Small intestine (tissue), 7 donors: Measurements from ENCODE around the gene GPC3. TPM values are rescaled to one million over a fixed set of nuclear protein-coding genes. Genes with fewer than 3 reads are reported as not detected.

Experiments
- DNase-seq, 2 donors: peaks; one replicate each; pipeline versions ENCODE4 v3.0.0 to v3.0.0-alpha.2; 2013
- FAIRE-seq: peaks from 2 replicates; lab custom pipeline; 2012; peaks lifted over from hg19 to GRCh38; lab: Jason Lieb, UNC
- H3K27ac ChIP-seq, 3 donors: one replicate each; pipeline ENCODE4 v1.5.1; 2013; ENCODE audit warnings: low read length in 2 of 3, mild to moderate bottlenecking in 2 of 3, control low read depth in 1 of 3, inconsistent platforms in 1 of 3, low read depth in 1 of 3, moderate library complexity in 1 of 3
- H3K27me3 ChIP-seq, 3 donors: one replicate each; pipeline ENCODE4 v1.6.1; 2013; ENCODE audit warnings: low read length in 3 of 3, inconsistent platforms in 1 of 3; ENCODE audit not compliant: control insufficient read depth in 3 of 3, insufficient read depth in 3 of 3
- H3K36me3 ChIP-seq, 3 donors: one replicate each; pipeline ENCODE4 v1.6.1; 2013; ENCODE audit warnings: low read length in 3 of 3, inconsistent platforms in 1 of 3, low read depth in 1 of 3, mild to moderate bottlenecking in 1 of 3, moderate library complexity in 1 of 3; ENCODE audit not compliant: control insufficient read depth in 3 of 3, insufficient read depth in 2 of 3
- H3K4me1 ChIP-seq, 3 donors: one replicate each; pipeline ENCODE4 v1.6.1; 2013; ENCODE audit warnings: low read length in 2 of 3, inconsistent platforms in 1 of 3, low read depth in 1 of 3, mild to moderate bottlenecking in 1 of 3, moderate library complexity in 1 of 3; ENCODE audit not compliant: control insufficient read depth in 3 of 3, insufficient read depth in 2 of 3
- H3K4me3 ChIP-seq, 3 donors: one replicate each; pipeline ENCODE4 v1.5.1; 2013; ENCODE audit warnings: low read length in 3 of 3, control low read depth in 1 of 3, inconsistent platforms in 1 of 3, low read depth in 1 of 3, mild to moderate bottlenecking in 1 of 3, moderate library complexity in 1 of 3
- H3K9me3 ChIP-seq, 2 donors: one replicate each; pipeline ENCODE4 v1.6.1; 2013; ENCODE audit warnings: low read depth in 1 of 2, low read length in 1 of 2; ENCODE audit not compliant: control insufficient read depth in 2 of 2, insufficient read depth in 1 of 2
- WGBS, 3 donors: extraction: QIAGEN DNeasy Blood & Tissue Kit; methylation state at CpG; one replicate each; pipeline ENCODE4 v1.1.7; 2013; 5-methylcytosine and 5-hydroxymethylcytosine counted together
- polyA plus RNA-seq, 4 donors: library from polyadenylated mRNA; stranded (reverse) in 3 of 4; unstranded in 1 of 4; fragments of 200-250 nt in 3 of 4; fragments of 120-200 nt in 1 of 4; gene quantifications; one replicate each; pipeline versions ENCODE4 v1.2.1 to v1.2.3, GENCODE V29; 2013
- donor health status: healthy with polysubstance abuse.
- donor health status: control.
- donor health status: control.
- donor health status: Bipolar disorder and iron deficiency.
- donor health status: healthy.

Gene GPC3
- polyA plus RNA-seq, 4 donors = 14.3 to 186 TPM; not detected in 2

- Histone ChIP-seq H3K4me1 (no peaks in the 10 kb centered on the region), H3K36me3 (no peaks in the 10 kb centered on the region), H3K27me3 (peaks cover 0 to 4% (median 0%) of the 10 kb centered on the region in 3 donors), H3K4me3 (no peak overlapping the region), H3K9me3 (no peaks in the 10 kb centered on the region), H3K27ac (no peak overlapping the region)
- DNase-seq (no peak), FAIRE-seq (no peak)
- WGBS, 3 donors = 68 to 90% (median 89%) methylated on average over 3 of the region's 3 CpGs
Measured at GRCh38 chrX:133971586-133971985, 13.8 kb downstream of the GPC3 start.

GRCh38 chrX:133970076-133970475, 15.3 kb downstream of the GPC3 start:
- WGBS, 3 donors = 37 to 43% (median 40%) methylated on average over 5 of the region's 5 CpGs
- FAIRE-seq (no peak), DNase-seq (peak in 1 of 2 donors; percentile 9)
- H3K9me3 ChIP-seq = no peaks in the 10 kb centered on the region
- H3K27ac ChIP-seq = no peak overlapping the region
- peaks cover 0 to 4% (median 0%) of the 10 kb centered on the region in 3 donors for H3K27me3 ChIP-seq
- no peaks in the 10 kb centered on the region for H3K36me3 ChIP-seq
- no peaks in the 10 kb centered on the region for H3K4me1 ChIP-seq
- H3K4me3 ChIP-seq = no peak overlapping the region

- Histone ChIP-seq H3K9me3 (no peaks in the 10 kb centered on the region), H3K4me1 (no peaks in the 10 kb centered on the region), H3K4me3 (no peak overlapping the region), H3K36me3 (no peaks in the 10 kb centered on the region), H3K27ac (no peak overlapping the region), H3K27me3 (peaks cover 0 to 4% (median 0%) of the 10 kb centered on the region in 3 donors)
- WGBS, 3 donors = 62 to 85% (median 80%) methylated on average over 3 of the region's 3 CpGs
- FAIRE-seq (no peak), DNase-seq (no peak)
Measured at GRCh38 chrX:133969191-133969590, 16.2 kb downstream of the GPC3 start.

- WGBS, 3 donors = 76 to 95% (median 80%) methylated on average over 5 of the region's 5 CpGs
- Histone ChIP-seq H3K4me1 (no peaks in the 10 kb centered on the region), H3K27me3 (peaks cover 0 to 4% (median 0%) of the 10 kb centered on the region in 3 donors), H3K36me3 (no peaks in the 10 kb centered on the region), H3K27ac (no peak overlapping the region), H3K4me3 (no peak overlapping the region), H3K9me3 (no peaks in the 10 kb centered on the region)
- DNase-seq (no peak), FAIRE-seq (no peak)
Measured at GRCh38 chrX:133968109-133968508, 17.3 kb downstream of the GPC3 start.

GRCh38 chrX:133966199-133966598, 19.2 kb downstream of the GPC3 start:
- WGBS, 3 donors = 80 to 93% (median 83%) methylated on average over 3 of the region's 3 CpGs
- Histone ChIP-seq H3K4me3 (no peak overlapping the region), H3K9me3 (no peaks in the 10 kb centered on the region), H3K27ac (no peak overlapping the region), H3K4me1 (no peaks in the 10 kb centered on the region), H3K36me3 (no peaks in the 10 kb centered on the region), H3K27me3 (peaks cover 0 to 4% (median 0%) of the 10 kb centered on the region in 3 donors)
- no peak for DNase-seq
- no peak for FAIRE-seq

GRCh38 chrX:133965321-133965720, 20.1 kb downstream of the GPC3 start:
- 90 to 95% (median 94%) methylated on average over 3 of the region's 3 CpGs for WGBS, 3 donors
- H3K27ac ChIP-seq = no peak overlapping the region
- H3K4me1 ChIP-seq = no peaks in the 10 kb centered on the region
- H3K27me3 ChIP-seq = peaks cover 0 to 4% (median 0%) of the 10 kb centered on the region in 3 donors
- H3K4me3 ChIP-seq = no peak overlapping the region
- H3K36me3 ChIP-seq = no peaks in the 10 kb centered on the region
- DNase-seq = no peak
- no peak for FAIRE-seq
- no peaks in the 10 kb centered on the region for H3K9me3 ChIP-seq

GRCh38 chrX:133961046-133961445, 24.3 kb downstream of the GPC3 start:
- no peak for FAIRE-seq

GRCh38 chrX:133959972-133960371, 25.4 kb downstream of the GPC3 start:
- DNase-seq = no peak
- Histone ChIP-seq H3K4me1 (no peaks in the 10 kb centered on the region), H3K36me3 (no peaks in the 10 kb centered on the region), H3K9me3 (no peaks in the 10 kb centered on the region), H3K4me3 (no peak overlapping the region), H3K27ac (no peak overlapping the region), H3K27me3 (peaks cover 0 to 2% (median 0%) of the 10 kb centered on the region in 3 donors)
- FAIRE-seq = no peak
- WGBS, 3 donors = 76 to 89% (median 87%) methylated on average over 2 of the region's 2 CpGs

More at GRCh38 chrX:133961046-133961445, 24.3 kb downstream of the GPC3 start:
- 65 to 86% (median 73%) methylated on average over 6 of the region's 6 CpGs for WGBS, 3 donors
- Histone ChIP-seq H3K36me3 (no peaks in the 10 kb centered on the region), H3K4me3 (no peak overlapping the region), H3K27ac (no peak overlapping the region), H3K27me3 (no peaks in the 10 kb centered on the region), H3K9me3 (no peaks in the 10 kb centered on the region), H3K4me1 (no peaks in the 10 kb centered on the region)
- no peak for DNase-seq
